Activated CD8-positive, alpha-beta memory T cell treated with anti-CD3 and anti-CD28 coated beads for 48 hours (primary cell): ENCODE measurements around the gene ADGRA1.

ENCODE experiments used
- DNase-seq, 3 experiments: peaks; one replicate each; pipeline ENCODE4 v3.0.0-alpha.2; 2020; ENCODE audit warnings: low read depth in 2 of 3, low spot score in 2 of 3

The ADGRA1 gene

GRCh38 chr10:133072720-133073390 lies 14.9 kb upstream of the ADGRA1 start:
- DNase-seq = no peak

- no peak for DNase-seq
Observed at GRCh38 chr10:133075346-133076137, 12.2 kb upstream of the ADGRA1 start.

GRCh38 chr10:133076274-133077038 lies 11.3 kb upstream of the ADGRA1 start:
- no peak for DNase-seq

GRCh38 chr10:133079836-133080682 lies 7.7 kb upstream of the ADGRA1 start:
- DNase-seq = no peak

- DNase-seq = no peak
Observed at GRCh38 chr10:133080683-133081040, 7.1 kb upstream of the ADGRA1 start.

- DNase-seq = no peak
Observed at GRCh38 chr10:133081636-133082035, 6.1 kb upstream of the ADGRA1 start.

GRCh38 chr10:133082685-133083421 lies 4.9 kb upstream of the ADGRA1 start:
- DNase-seq = no peak

- no peak for DNase-seq
Observed at GRCh38 chr10:133083422-133084100, 4.2 kb upstream of the ADGRA1 start.

- DNase-seq = no peak
Observed at GRCh38 chr10:133084491-133084890, 3.2 kb upstream of the ADGRA1 start.

GRCh38 chr10:133085251-133086125 lies 2.2 kb upstream of the ADGRA1 start:
- no peak for DNase-seq

GRCh38 chr10:133086247-133086646 lies 1.5 kb upstream of the ADGRA1 start:
- no peak for DNase-seq

GRCh38 chr10:133087045-133087678 lies 562 bp upstream of the ADGRA1 start:
- no peak for DNase-seq

GRCh38 chr10:133088179-133088955 lies 643 bp downstream of the ADGRA1 start:
- no peak for DNase-seq

- DNase-seq = no peak
Observed at GRCh38 chr10:133088956-133089800, 1.5 kb downstream of the ADGRA1 start.

GRCh38 chr10:133090101-133090500 lies 2.4 kb downstream of the ADGRA1 start:
- no peak for DNase-seq

- DNase-seq = no peak
Observed at GRCh38 chr10:133090654-133091053, 2.9 kb downstream of the ADGRA1 start.

GRCh38 chr10:133091316-133091715 lies 3.6 kb downstream of the ADGRA1 start:
- DNase-seq = no peak
